ENCODE data around the gene SLC16A8.
A peak's percentile ranks its signal among the peaks of the same experiment; 100 is the strongest.
"Not testable (repeated sequence)": the region's sequence is repeated elsewhere in the genome, so short reads cannot be mapped to it uniquely, and the experiment has no call there.

Gene SLC16A8

DNA sequence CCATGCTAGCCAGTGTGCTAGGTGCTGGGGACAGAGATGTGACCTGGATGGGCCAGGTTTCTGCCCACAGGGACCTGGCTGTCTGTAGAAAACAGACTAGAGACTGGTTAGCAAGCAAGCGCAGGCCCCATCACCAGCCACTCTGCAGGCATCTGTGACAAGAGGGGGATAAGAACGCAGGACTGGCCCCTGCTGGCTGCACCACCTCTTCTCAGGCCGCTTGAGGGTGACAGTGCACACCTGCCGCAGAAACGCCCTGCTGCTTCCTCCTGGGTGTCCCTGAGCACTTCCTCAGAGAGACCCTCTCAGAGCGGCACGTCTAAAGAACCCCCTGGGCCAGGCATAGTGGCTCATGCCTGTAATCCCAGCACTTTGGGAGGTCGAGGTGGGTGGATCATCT is 32.7 kb downstream of the SLC16A8 start:
- DNase-seq (ENCODE audit: insufficient read length, low spot score) (no peak), FAIRE-seq (no peak)

DNA sequence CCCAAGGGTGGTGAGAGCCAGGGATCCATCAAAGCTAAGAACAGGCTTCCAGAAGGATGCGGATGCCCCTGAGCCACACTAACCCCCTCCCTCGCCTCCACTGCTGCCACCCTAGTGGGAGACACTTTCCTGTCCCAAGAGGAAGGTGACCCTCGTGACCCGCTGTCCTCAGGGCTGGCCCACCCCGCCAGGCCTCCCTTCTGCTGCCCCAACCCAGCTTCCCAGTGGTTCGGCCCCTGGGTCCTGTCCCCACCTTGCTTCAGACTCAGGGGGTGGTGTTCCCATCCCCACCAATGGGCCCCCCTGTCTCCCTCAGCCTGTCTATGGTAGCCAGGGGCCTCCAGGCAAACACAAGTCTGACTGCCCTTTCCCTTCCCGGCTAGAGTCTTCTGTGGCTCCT is 33.3 kb downstream of the SLC16A8 start:
- DNase-seq (ENCODE audit: insufficient read length, low spot score): no peak
- FAIRE-seq: no peak

DNA sequence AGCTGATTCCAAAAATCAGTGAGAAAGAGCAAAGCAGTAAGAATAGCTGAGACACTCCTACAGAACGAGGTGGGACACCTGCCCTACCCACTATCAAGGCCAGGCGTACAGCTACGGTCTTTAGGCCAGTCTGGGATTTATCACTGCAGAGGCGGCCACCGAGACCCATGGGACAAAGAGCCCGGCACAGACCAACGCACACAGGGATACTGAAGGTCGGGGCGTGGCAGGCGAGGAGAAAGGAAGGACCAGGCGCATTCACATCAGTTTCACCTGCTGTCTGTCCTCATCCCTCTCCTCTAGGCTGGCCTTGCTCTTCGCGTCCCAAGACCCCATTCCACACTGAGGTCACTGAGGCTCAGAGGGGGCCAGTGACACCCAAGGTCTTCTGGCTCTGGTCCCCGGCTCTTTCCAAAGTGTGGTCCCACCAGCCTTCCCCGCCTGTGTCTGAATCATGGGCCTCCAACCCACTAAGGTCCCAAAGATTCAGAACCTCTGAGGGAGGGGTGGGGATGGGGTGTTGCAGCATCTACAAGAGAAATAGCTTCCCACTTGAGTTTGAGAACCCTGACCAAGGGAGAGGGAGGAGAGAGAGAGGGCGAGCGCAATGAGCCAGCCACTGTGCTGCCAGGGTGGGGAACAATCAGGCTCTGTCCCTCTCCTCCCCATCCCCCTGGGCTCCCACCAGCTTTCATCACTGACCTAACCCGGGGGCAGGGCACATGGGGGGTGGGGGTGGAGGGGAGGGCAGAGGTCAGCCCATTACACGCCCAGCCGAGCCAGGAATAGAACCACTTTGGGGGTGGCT is 34.0 kb downstream of the SLC16A8 start:
- FAIRE-seq: no peak
- no peak for DNase-seq (ENCODE audit: insufficient read length, low spot score)

DNA sequence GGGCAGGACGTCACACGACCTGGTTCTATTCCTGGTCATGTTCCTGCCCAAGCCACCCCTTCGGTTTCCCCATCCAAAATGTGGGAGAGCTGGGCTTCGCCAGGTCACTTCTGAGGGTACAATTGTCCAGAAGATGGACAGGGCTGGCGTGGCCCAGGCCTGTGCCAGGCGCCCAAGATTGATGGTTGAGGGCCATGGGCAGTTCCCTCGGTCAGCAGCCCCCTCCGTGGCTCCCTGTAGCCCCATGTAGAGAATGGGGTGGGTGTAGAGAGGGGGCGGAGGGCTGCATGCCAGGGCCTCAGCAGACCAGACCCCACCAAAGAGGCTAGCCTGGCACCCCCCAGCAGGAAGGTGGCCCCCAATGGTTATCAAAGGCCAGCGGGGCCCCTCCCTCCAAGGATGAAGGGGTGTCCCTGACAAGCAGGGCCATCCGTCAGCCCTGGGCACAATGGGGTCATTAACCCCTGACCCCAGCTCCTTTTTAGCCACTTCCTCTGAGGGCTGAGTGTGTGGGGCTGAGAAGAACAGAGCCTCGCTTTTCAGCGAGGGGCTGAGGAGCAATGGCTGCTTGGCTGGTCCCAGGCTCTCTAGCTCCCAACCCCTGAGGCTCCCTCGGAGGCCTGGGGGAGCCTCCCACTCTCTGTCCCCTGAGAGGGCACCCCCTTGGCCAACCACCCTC is 37.8 kb downstream of the SLC16A8 start:
- FAIRE-seq (no peak), DNase-seq (ENCODE audit: insufficient read length, low spot score) (no peak)

DNA sequence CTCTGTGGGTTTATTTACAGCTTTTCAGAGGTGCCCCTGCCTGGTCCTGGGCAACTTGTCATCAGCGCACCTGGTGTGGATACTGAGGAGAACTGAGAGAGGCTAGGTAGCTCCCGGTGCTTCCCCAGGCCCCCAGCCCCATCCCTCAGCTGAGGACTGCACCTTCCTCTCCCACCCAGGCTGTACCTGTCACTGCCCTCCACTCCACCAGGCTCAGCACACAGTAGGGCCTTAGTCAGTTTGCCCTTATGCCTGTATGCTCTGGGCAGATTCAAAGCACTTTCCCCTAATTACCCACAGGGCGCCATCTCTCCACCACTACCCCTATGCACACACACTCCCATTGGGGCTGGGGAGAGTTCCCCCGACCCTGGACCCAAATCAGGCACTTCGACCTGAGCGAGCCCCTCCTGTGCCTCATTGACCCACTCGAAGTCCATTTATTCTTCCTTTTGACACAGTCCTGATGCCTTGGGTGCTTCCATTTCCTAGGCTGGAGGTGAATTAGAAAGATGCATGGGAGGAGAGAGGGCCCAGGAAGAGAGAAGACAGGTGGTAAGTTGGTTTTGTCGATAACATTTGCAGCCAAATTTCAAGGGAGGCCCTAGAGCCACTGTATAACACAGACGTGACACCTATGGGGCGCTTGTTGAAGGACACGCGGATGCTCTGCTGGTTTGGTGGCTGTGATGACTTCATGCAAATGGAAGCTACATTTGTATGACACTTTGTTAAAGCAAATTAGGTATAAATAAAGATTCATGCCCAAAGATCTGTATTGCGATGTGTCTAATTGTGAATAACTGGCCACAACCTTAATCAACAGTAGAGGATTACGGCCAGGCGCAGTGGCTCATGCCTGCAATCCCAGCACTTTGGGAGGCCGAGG is 40.6 kb downstream of the SLC16A8 start:
- FAIRE-seq: no peak
- no peak for DNase-seq (ENCODE audit: insufficient read length, low spot score)

DNA sequence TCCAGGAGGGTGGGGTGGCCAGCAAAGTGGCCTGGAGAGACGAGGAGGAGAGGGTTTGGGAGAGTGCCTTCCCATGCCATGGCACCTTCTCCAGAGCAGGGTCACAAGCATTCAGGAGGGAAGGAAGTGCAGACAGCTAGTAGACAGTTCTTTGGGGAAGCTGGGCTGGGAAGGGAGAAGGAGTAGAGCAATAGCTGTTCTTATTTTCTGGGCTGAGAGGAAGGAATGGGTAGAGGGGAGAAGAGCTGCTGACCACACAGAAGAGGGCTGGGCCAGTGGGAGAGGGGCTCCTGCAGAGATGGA is 41.5 kb downstream of the SLC16A8 start:
- FAIRE-seq: no peak
- no peak for DNase-seq (ENCODE audit: insufficient read length, low spot score)

DNA sequence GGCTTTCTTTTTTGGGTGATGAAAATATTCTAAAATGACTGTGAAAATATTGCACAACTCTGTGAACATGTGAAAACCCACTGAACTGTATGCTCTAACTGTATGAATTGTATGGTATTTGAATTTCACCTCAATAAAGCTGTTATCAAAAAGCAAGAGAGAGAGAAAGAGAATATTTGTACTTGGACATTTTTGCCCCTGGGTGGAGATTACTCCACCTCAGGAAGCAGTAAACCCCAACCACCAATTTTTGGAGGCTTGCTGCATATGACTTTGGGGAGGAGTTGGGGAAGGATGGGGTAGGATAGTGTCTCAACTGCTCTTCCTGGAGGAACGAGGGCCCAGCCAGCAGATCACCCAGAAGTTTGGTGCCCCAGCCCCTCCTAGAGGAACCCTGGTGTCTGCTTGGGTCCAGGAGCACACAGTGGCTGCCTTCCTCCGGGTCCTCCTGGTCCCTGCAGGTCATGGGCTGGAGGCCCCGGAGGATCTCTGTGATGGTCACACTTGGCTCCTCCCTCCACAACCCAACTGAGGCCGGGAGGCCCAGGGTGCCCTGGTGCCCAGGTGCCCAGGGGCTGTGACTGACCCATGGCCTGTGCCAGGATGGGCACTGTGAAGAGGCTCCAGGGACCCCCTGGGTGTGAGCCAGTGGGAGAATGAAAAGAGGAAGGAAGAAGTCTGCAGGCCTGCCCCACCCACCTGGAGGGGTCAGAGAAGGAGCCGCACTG is 42.1 kb downstream of the SLC16A8 start:
- FAIRE-seq: no peak
- DNase-seq (ENCODE audit: insufficient read length, low spot score): no peak

DNA sequence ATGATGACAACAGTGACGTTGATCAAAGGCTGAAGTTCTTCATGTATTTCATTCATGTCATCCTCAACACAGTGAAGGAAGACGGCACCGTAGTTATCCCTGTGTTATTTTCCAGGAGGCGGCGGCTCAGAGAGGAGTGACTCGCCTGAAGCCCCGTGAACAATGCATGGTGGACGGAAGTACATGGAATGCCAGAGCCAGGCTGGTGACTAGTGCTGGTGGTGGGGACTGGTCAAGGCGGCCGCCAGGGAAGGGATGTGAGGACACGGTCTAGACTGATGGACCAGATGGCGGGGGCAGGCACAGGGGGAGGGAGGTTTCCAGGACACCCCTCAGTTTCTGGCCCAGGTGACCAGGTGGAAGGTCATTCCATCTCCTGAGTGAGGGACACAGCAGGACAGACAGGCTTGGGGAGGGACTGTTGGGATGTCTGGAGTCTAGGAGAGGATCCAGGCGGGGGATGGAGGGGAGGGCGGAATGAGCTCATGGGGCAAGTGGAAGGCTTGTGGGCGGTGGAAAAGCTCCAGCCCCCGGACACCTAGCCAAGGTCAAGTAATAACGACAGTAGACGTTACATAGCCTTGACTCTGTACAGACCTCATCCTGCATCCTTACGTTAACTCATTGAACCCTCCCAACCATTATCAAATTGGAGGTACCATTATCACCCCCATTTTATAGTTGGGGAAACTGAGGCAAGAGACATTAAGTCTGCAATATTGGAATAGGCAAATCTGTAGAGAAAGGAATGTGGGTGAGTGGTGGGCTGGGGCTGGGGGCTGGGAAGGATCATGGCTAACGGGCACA is 42.8 kb downstream of the SLC16A8 start:
- no peak for FAIRE-seq
- DNase-seq (ENCODE audit: insufficient read length, low spot score): no peak

DNA sequence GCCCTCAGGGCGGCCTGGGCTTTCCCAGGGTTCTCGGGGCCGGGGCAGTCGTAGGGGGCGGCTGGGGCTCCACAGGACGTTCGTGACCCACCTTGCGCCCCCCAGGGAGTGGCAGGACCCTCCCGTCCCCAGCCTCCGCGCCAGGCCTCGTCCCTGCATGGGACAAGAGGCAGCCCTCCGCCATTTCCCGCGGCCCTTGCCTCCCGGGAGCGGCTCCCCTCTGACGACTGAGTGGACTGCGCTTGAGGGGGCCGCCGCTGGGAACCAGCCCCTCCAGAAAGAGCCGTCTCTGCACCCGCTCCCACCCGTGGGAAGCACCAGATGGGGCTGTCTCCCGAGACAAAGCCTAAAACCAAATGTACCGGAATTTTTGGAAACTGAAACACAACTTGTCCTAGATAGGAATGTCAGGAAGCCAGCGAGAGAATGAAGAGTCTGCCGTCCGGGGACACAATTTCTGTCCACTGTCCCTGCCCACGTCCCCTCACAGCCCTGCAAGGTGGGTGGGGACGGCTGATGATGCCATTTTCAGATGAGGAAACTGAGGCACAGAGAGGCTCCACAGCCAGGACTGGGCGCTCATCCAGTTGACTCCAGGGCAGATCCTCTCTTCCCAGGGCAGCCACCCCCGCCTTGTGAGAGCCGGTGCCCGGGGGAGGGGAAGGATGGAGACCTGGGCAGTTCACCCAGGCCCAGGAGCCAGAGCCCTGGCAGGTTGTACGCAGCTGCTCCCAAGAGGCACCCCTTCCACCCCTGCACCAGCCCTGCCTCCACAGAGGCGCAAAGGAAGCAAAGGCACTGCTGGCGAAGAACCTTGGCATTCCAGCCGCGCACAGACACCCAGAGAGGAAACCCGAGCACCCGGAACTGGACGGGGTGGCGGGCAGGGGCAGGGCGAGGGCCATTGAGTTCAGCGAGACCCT is 44.8 kb downstream of the SLC16A8 start:
- no peak for FAIRE-seq
- no peak for DNase-seq (ENCODE audit: insufficient read length, low spot score)

DNA sequence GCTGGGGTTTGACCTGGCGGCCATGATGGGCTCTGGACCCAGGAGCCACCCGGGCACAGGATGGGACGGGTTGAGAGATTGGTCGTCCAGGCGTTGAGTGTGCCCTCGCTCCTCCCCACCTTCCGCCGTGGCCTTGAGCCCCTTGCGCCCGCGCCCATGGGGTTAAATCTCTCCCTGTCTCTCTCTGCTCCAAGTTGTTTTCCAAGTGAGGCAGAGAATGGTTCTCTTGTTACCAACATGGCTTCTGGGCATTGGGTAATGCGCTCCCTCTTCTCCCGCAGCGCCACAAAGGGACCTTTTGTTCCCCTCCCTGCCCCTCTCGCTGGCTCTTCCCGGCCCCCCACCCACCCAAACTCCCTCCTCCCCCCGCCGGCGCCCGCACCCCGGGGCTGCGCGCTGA is 45.6 kb downstream of the SLC16A8 start:
- FAIRE-seq (no peak), DNase-seq (ENCODE audit: insufficient read length, low spot score) (no peak)

DNA sequence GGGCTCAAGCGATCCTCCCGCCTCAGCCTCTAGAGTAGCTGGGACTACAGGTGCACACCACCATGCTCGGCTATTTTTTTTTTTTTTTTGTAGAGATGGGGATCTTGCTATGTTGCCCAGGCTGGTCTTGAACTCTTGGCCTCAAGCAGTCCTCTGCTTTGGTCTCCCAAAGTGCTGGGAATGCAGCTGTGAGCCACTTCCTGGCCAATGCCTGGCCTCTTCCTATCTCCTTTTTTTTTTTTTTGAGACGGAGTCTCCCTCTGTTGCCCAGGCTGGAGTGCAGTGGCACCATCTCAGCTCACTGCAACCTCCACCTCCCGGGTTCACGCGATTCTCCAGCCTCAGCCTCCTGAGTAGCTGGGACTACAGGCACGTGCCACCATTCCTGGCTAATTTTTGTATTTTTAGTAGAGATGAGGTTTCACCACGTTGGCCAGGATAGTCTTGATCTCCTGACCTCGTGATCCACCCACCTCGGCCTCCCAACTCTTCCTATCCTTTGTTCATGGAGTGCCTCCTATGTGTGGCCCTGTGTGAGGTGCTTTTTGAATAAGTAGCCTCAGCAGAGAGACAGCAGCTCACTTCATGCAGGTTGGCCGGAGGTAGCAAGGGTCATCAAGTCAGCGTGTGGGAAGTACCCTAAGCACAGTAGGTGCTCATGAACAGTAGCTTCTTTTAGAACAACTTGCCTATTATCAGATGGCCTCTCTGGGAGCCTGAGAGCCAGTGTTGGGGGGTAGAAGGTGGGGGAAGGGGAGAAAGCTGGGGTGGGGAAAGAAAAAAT is 46.4 kb downstream of the SLC16A8 start:
- DNase-seq (ENCODE audit: insufficient read length, low spot score); FAIRE-seq: not testable (repeated sequence)

DNA sequence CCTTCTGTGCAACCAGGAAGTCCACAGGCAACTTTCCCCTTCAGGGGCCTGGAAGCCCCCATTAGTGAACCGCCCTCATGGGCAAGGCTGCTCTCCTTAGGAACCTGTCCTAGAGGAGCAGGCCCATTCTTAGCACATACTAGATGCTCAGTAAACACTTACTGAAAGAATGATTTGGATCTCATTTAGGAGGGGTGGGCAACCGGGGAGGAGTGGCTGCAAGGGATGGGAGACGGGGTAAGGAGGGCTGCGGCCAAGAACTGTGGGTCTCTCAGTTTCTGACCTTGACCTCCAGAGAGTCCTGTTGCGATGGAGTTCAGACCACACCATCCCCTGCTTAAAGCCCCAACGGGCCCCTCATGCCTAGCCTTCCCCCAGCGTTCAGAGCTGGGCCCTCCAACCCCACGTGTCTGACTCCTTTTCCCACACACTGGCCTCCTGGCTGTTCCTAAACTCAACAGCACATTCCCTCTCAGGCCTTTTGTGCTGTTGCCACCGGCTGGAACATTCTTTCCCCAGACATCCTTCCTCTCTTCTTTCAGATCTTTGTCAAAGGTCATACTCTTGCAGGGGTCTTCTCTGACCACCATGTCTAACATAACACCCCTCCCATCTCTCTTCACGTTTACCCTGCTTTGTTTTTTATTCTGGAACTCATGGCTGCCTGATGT is 47.5 kb downstream of the SLC16A8 start:
- FAIRE-seq (no peak), DNase-seq (ENCODE audit: insufficient read length, low spot score) (no peak)

DNA sequence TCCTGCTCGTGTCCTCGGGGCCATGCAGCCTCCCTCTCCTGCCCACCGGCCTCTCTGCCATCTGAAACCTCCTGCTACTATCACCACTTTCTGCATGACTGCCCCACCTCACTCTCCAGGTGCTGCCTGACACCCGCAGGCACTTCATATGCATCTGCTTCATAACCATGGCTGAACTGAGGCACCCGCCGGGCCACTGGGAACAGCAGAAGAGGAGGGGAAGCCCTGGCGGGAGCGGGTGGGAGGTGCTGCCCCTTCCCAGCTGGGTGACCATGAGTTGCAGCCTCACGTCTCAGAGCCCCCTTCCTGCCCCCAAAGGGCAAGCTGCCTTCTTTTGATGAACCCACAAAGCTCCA is 48.5 kb downstream of the SLC16A8 start:
- no peak for DNase-seq (ENCODE audit: insufficient read length, low spot score)
- no peak for FAIRE-seq

DNA sequence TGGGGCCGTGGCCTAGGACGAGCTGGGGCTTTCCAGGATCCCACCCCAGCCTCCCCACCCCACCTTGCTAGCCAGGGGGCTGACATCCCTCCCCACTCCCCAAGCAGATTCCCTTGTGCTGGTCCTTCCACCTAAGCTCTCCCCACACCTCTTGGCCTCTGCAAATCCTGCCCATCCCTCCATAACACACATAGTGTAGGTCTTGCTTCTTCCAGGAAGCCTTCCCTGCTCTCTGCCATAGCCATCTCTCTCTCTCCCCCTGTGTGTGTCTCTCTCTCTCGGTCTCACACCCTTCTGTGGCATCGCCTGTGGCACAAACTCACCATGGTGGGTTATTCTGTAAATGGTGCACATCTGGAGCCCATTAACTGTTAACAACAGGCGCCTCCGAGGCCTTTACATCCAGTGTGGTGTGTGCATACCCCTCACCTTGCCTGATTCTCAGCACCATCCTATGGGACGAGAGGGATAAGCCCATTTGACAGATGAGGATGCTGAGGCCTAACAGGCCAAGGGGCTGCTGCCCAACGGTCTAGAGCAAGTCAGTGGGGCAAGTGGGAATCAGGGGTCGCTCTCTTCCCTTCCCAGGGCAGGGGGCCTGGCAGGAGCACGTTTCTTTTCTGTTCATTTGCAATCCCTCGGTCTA is 49.0 kb downstream of the SLC16A8 start:
- FAIRE-seq: no peak
- no peak for DNase-seq (ENCODE audit: insufficient read length, low spot score)

DNA sequence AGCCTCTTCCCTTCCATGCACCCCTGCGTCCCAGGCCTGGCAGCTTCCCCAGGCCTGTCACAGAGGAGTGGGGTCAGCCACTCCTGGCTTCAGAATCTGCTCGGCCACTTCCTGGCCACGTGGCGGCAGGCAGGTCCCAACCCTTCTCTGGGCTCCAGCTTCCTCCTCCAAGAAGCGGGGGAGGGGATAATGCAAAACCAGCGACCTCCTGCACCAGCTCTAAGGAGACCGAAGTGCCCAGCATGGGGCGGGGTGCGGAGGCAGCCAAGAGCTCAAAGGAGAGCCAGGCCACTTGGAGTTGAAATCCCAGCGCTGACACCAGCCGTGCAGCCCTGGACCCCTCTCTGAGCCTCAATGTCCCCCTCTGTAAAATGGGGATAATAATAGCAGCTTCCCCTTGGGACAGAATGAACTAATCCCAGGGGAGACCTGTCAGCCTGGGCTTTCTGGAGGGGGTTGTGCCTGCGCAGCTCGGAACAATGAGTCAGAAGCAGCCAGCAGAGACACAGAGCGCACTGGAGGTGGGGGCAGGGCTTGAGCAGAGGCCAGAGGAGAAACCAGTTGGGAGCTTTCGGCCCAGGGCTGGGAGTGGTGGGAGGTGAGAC is 49.6 kb downstream of the SLC16A8 start:
- FAIRE-seq: peak; percentile 48
- DNase-seq (ENCODE audit: insufficient read length, low spot score): peak; percentile 90

DNA sequence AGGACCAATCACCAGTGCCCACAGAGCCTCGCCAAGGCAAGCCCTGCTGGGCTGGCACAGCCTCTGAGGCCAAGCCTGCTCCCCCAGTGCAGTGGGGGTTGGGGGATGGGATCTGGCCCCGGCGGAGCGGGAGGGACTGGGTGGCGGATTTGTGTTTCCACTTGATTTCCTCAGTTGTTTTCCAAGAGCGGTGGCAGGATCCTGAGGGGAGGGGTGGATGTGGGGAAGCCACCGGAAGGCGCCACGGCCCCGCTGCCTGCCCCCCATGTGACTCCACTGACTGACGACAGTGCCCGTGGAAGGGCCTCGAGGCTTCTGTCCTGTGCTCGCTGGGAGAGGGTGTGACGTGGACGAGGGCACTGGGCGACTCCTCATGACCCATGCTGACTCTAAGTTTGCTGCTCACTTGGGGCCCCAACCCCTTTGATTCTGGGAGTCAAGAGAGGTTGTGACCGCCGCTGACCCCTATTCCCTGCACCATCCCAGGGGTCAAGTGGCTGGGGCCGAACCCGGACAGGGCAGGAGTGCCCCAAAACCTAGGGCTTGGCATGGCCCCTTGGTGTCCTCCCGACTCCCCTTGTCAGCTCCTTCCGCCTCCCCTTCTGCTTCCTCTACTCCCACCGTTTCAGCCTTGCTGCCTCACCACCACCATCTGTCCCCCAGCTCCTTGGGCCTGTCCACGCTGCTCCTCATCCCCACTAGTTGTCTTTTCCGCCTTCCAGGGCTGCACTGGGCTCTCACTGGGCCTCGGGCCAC is 50.3 kb downstream of the SLC16A8 start:
- DNase-seq (ENCODE audit: insufficient read length, low spot score) (no peak), FAIRE-seq (no peak)
